ENCODE results near the gene RELT.

DNA sequence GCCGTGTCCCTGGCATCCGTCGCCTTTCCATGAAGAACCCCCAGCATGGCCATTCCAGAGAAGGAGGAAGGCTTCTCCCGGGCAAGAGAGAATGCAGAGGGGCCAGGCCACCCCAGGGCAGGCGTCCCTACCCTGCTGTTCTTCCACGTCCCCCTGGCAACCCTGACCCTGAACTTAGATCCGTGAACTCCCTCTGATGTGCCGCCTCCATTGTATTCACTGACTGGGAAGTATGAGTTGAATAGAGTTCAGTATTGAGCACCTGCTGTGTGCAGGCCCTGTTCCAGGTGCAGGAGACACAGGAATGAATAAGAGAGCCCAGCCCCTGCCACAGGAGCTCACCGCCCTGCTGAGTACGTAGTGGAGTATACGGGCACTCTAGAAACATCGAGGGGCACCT lies 29.1 kb upstream of the RELT start:
- TF ChIP-seq, protein P1, sequence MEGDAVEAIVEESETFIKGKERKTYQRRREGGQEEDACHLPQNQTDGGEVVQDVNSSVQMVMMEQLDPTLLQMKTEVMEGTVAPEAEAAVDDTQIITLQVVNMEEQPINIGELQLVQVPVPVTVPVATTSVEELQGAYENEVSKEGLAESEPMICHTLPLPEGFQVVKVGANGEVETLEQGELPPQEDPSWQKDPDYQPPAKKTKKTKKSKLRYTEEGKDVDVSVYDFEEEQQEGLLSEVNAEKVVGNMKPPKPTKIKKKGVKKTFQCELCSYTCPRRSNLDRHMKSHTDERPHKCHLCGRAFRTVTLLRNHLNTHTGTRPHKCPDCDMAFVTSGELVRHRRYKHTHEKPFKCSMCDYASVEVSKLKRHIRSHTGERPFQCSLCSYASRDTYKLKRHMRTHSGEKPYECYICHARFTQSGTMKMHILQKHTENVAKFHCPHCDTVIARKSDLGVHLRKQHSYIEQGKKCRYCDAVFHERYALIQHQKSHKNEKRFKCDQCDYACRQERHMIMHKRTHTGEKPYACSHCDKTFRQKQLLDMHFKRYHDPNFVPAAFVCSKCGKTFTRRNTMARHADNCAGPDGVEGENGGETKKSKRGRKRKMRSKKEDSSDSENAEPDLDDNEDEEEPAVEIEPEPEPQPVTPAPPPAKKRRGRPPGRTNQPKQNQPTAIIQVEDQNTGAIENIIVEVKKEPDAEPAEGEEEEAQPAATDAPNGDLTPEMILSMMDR (conservative IDR thresholded peaks at IDR 0.05): no peak
- no peak for TF ChIP-seq ZFX (IDR thresholded peaks at IDR 0.05)

Measured in C4-2B (cell line).